ENCODE data around the gene CACNG3. TPM values are rescaled to one million over a fixed set of nuclear protein-coding genes. Genes with fewer than 3 reads are reported as not detected.

CACNG3 gene
- total and polyA plus RNA-seq, 2 experiments from 2014 or later = not detected

DNA sequence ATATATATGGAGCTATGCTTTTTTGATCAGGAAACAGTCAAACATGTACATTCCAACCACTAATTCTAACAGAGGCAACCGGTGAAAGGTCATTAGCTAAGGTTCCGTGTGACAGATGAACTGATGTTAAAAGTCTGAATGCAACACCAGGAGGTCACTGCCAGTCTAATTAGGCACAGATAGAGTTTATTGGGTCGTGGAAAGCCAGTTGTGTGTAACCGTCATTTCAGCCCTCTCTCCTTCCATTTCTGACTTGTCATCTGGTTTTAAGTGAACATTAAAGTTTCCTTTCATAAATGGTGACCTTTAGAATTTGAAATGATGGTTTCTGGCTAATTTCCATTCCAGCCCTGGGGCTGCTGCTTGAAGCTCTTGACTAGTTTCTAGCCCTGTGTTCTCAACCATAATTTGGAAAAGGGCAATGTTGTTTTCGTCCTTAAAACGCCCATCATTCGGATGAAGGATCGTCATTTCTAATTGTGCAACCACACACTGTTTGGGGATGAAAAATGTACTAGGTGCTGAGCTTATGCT is 23.9 kb downstream of the CACNG3 start:
- TF ChIP-seq, protein P1, sequence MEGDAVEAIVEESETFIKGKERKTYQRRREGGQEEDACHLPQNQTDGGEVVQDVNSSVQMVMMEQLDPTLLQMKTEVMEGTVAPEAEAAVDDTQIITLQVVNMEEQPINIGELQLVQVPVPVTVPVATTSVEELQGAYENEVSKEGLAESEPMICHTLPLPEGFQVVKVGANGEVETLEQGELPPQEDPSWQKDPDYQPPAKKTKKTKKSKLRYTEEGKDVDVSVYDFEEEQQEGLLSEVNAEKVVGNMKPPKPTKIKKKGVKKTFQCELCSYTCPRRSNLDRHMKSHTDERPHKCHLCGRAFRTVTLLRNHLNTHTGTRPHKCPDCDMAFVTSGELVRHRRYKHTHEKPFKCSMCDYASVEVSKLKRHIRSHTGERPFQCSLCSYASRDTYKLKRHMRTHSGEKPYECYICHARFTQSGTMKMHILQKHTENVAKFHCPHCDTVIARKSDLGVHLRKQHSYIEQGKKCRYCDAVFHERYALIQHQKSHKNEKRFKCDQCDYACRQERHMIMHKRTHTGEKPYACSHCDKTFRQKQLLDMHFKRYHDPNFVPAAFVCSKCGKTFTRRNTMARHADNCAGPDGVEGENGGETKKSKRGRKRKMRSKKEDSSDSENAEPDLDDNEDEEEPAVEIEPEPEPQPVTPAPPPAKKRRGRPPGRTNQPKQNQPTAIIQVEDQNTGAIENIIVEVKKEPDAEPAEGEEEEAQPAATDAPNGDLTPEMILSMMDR (IDR thresholded peaks at IDR 0.05; ENCODE audit: low read depth, low read length) = no peak
- H3K4me3 ChIP-seq = no peak overlapping the region
- no peaks in the 10 kb centered on the region for H3K27me3 ChIP-seq
- H3K4me1 ChIP-seq (ENCODE audit: low read depth) = no peaks in the 10 kb centered on the region
- no peak overlapping the region for H3K27ac ChIP-seq
- DNase-seq (ENCODE audit: low read depth in 1 of 2, low spot score in 1 of 2) = no peak
- H3K36me3 ChIP-seq = no peaks in the 10 kb centered on the region
- H3K9me3 ChIP-seq (ENCODE audit: low read depth) = no peaks in the 10 kb centered on the region

DNA sequence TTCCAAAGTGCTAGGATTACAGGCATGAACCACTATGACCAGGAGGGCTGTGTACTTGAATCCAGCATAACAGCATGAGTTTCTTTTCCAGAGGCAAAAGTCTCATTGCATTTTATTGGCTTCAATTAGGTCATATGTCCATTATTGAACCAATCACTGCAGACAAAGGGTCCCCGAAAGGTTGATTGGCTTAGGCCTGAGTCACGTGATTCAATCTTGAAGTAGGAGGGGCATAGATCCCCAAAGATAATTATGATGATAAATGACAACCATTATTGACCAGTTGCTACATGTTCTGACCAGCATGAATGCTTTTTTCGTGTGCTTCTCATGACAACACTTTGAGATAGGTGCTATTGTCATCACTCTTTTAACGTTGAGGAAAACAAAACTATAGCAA is 25.3 kb downstream of the CACNG3 start:
- Histone ChIP-seq H3K36me3 (no peaks in the 10 kb centered on the region), H3K27ac (no peak overlapping the region), H3K27me3 (no peaks in the 10 kb centered on the region), H3K4me3 (no peak overlapping the region), H3K9me3 (ENCODE audit: low read depth) (no peaks in the 10 kb centered on the region), H3K4me1 (ENCODE audit: low read depth) (no peaks in the 10 kb centered on the region)
- no peak for DNase-seq (ENCODE audit: low read depth in 1 of 2, low spot score in 1 of 2)
- TF ChIP-seq, protein P1 (IDR thresholded peaks at IDR 0.05; ENCODE audit: low read depth, low read length) = no peak

DNA sequence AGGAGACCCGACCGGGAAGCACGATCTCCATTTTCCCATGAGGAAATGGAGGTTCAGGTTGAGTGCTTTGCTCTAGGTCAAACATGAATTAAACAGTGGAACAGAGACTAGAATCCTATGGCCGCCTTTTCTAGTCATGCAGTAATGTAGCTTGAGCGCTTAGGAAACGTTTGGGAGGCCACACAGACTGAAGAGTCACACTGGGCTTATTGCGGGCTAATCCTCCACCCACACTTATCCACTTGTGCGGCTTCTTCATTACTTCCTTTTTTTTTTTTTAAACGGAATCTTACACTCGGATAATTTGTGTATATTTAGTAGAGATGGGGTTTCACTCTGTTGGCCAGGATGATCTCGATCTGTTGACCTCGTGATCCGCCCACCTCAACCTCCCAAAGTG is 26.0 kb downstream of the CACNG3 start:
- H3K27me3 ChIP-seq = no peaks in the 10 kb centered on the region
- H3K4me1 ChIP-seq (ENCODE audit: low read depth) = no peaks in the 10 kb centered on the region
- no peak overlapping the region for H3K4me3 ChIP-seq
- no peak overlapping the region for H3K27ac ChIP-seq
- no peaks in the 10 kb centered on the region for H3K9me3 ChIP-seq (ENCODE audit: low read depth)
- no peak for DNase-seq (ENCODE audit: low read depth in 1 of 2, low spot score in 1 of 2)
- H3K36me3 ChIP-seq = no peaks in the 10 kb centered on the region
- TF ChIP-seq, protein P1 (IDR thresholded peaks at IDR 0.05; ENCODE audit: low read depth, low read length) = no peak

DNA sequence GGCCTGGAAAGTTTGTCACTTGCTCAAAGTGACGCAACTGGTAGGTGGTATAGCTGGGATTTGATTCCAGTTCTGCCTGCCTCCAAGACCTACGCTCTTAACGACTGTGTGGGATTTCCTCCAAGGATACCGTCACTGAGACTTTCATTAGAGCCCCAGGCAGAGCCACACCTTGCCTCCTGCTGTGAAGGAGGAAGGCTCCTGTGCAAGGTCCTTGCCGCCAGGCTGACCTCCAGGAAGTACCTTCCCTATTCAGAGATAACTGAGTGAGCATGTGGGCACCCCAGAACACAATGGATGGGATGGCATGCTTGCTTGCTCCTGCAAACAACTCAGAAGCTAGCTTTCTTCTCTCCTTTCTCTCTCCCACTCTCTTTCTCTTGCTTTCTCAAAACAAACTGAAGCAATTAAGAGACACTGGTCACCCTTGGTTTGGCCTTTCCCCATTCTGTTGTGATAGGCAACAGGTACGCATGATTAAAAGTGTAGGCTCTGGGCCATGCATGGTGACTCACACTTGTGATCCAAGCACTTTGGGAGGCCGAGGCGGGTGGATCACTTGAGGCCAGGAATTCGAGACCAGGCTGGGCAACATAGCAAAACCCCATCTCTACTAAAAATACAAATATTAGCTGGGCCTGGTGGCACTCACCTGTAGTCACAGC is 30.7 kb downstream of the CACNG3 start:
- TF ChIP-seq, protein P1 (IDR thresholded peaks at IDR 0.05; ENCODE audit: low read depth, low read length) = no peak
- no peak for DNase-seq (ENCODE audit: low read depth in 1 of 2, low spot score in 1 of 2)
- H3K4me3 ChIP-seq = no peak overlapping the region

DNA sequence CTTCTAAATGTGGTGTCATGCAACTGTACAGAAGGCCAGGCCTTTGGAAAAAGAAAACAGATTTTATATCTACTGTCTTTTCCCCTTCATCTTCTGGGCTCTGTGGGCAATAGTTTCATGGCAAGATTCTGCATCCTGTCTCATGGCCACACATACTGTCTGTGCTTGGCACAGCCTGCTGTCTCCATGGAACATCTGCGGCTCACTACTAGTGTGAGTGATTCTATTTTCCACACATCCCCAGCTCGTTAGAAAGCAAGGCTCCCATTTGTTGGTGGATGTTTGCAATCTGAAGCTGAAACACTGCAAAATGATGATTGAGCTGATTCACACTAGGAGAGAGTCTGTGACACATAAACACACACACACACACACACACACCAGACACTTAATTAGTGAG is 32.4 kb downstream of the CACNG3 start:
- Histone ChIP-seq H3K4me3 (no peak overlapping the region), H3K9me3 (ENCODE audit: low read depth) (no peaks in the 10 kb centered on the region), H3K36me3 (no peaks in the 10 kb centered on the region), H3K4me1 (ENCODE audit: low read depth) (no peaks in the 10 kb centered on the region), H3K27ac (no peak overlapping the region), H3K27me3 (peaks cover 8% of the 10 kb centered on the region)
- TF ChIP-seq, protein P1 (IDR thresholded peaks at IDR 0.05; ENCODE audit: low read depth, low read length) = no peak
- DNase-seq (ENCODE audit: low read depth in 1 of 2, low spot score in 1 of 2) = no peak

More for the DNA sequence above, 30.7 kb downstream of the CACNG3 start:
- Histone ChIP-seq H3K27ac (no peak overlapping the region), H3K27me3 (no peaks in the 10 kb centered on the region), H3K4me1 (ENCODE audit: low read depth) (no peaks in the 10 kb centered on the region), H3K36me3 (no peaks in the 10 kb centered on the region), H3K9me3 (ENCODE audit: low read depth) (no peaks in the 10 kb centered on the region)
